PC-3 (cell line): ENCODE data around the gene TIMM23.
"Not testable (repeated sequence)": the region's sequence is repeated elsewhere in the genome, so short reads cannot be mapped to it uniquely, and the experiment has no call there.

Experiments used
- EZH2 ChIP-seq: fragments of 300-600 bp; sonication (generic); IDR thresholded peaks from one replicate; pipeline ENCODE4 v1.6.1; 2017; ENCODE audit warnings: antibody characterized with exemption, mild to moderate bottlenecking, low read length; ENCODE audit not compliant: unreplicated experiment
- EZH2phosphoT487 ChIP-seq: fragments of 300-600 bp; sonication (generic); IDR thresholded peaks from 2 replicates; pipeline ENCODE4 v1.6.1; 2018; ENCODE audit warnings: mild to moderate bottlenecking, antibody characterized with exemption, low read length, borderline replicate concordance
- TF ChIP-seq, protein P1 (sequence below): fragments of 300-600 bp; sonication (generic); conservative IDR thresholded peaks from 2 replicates; pipeline ENCODE4 v1.5.1; 2017; ENCODE audit warnings: antibody characterized with exemption, low read depth, mild to moderate bottlenecking, low read length

DNA sequence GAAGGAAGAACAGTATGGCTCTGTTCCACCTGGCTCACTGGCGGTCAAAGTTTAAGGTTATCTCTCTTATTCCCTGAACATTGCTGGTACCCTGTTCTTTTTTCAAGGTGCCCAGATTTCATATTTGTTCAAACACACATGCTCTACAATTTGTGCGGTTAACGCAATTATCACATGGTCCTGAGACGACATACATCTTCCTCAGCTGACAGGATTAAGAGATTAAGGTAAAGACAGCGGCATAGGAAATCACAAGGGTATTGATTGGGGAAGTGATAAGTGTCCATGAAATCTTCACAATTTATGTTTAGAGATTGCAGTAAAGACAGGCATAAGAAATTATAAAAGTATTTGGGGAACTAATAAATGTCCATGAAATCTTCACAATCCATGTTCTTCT lies 27.7 kb downstream of the TIMM23 start:
- TF ChIP-seq, protein P1, sequence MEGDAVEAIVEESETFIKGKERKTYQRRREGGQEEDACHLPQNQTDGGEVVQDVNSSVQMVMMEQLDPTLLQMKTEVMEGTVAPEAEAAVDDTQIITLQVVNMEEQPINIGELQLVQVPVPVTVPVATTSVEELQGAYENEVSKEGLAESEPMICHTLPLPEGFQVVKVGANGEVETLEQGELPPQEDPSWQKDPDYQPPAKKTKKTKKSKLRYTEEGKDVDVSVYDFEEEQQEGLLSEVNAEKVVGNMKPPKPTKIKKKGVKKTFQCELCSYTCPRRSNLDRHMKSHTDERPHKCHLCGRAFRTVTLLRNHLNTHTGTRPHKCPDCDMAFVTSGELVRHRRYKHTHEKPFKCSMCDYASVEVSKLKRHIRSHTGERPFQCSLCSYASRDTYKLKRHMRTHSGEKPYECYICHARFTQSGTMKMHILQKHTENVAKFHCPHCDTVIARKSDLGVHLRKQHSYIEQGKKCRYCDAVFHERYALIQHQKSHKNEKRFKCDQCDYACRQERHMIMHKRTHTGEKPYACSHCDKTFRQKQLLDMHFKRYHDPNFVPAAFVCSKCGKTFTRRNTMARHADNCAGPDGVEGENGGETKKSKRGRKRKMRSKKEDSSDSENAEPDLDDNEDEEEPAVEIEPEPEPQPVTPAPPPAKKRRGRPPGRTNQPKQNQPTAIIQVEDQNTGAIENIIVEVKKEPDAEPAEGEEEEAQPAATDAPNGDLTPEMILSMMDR, result not testable (repeated sequence)
- not testable (repeated sequence) for TF ChIP-seq EZH2, EZH2phosphoT487
